Measurements from ENCODE around the gene PRXL2B. TPM values are rescaled to one million over a fixed set of nuclear protein-coding genes. Genes with fewer than 3 reads are reported as not detected.
A peak's percentile ranks its signal among the peaks of the same experiment; 100 is the strongest.
"Not testable (repeated sequence)": the region's sequence is repeated elsewhere in the genome, so short reads cannot be mapped to it uniquely, and the experiment has no call there.

PRXL2B gene
- total and polyA plus RNA-seq, 3 experiments from 2014 or later = 23.2 to 45.5 (median 41.3) TPM

- no peaks in the 10 kb centered on the region for H3K9me3 Mint-ChIP-seq
- H3K27ac Mint-ChIP-seq = peak overlapping the region; percentile 96 to 100 (median 97)
- no peaks in the 10 kb centered on the region for H3K27me3 Mint-ChIP-seq
- Histone ChIP-seq H3K27me3 (ENCODE audit: insufficient read depth, low read length, poor library complexity, severe bottlenecking) (no peaks in the 10 kb centered on the region), H3K9me3 (ENCODE audit: low read length) (no peaks in the 10 kb centered on the region), H3K4me1 (ENCODE audit: insufficient read depth, low read length) (peaks cover 44% of the 10 kb centered on the region), H3K36me3 (ENCODE audit: insufficient read depth, low read length) (no peaks in the 10 kb centered on the region), H3K27ac (ENCODE audit: low read depth, low read length) (peak overlapping the region; percentile 92), H3K4me3 (ENCODE audit: low read length) (peak overlapping the region; percentile 96)
- peak overlapping the region; percentile 91 to 98 (median 94) for H3K4me3 Mint-ChIP-seq
- peak; percentile 76 to 92 (median 86) for DNase-seq
- POLR2A ChIA-PET = interaction anchor here (0.7 to 4.6 kb wide), 15 partner anchors 10 to 352 kb away, joined by 3 to 87 read pairs (median 7); partner anchors contain the start of genes FAAP20, MORN1, PANK4 and PEX10
- CTCF ChIA-PET = interaction anchor here (0.8 to 10.9 kb wide), 16 partner anchors 9 to 355 kb away, joined by 3 to 134 read pairs (median 6); partner anchors contain the start of genes FAAP20, HES5, MORN1 and PANK4
- peaks cover 0 to 2% (median 0%) of the 10 kb centered on the region in 3 donors for H3K36me3 Mint-ChIP-seq
- H3K4me1 Mint-ChIP-seq = peaks cover 13 to 47% (median 18%) of the 10 kb centered on the region in 3 donors
Observed at GRCh38 chr1:2546515-2547209, 39.9 kb upstream of the PRXL2B start.

DNA sequence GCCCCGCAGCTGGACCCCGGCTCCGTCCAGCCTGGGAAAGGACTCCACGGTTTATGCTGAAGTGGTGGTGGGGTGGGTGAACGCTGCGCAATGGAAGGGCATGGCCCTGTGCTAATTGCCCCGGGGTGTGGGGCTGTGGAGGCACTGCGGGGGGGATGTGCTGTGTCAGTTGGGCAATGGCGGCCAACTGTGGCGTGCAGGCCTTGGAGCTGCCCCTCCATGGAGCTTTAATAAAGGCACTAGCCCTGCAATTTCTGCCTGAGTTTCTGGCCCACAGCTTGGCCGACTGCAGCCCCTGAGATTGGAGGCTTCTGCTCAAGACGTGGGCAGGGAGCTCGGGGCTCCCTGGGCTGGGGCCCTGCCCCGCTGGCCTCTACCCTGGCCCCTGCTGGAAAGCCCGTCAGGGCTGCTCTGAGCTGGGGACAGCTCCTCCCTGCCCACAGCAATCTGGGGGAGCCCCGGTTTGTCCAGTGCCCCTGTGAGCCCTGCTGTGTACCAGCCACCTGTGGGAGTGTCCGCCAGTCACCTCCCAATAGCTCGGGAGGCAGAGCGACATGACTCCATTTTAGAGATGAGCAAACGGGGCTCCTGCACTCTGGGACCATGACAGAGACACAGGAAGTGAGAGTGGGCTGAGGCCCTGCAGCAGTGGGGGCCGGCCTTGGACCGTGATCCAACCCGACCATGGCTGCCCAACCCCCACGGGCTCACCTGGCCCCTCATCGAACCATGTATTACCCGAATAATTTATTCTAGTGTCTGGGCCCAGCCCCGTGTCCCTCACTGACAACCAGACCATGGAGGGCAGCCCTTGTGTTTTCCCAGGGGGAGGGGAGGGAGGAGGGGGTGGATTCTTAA, 39.1 kb upstream of the PRXL2B start:
- peaks cover 40% of the 10 kb centered on the region for H3K4me1 ChIP-seq (ENCODE audit: insufficient read depth, low read length)
- H3K27ac ChIP-seq (ENCODE audit: low read depth, low read length) = peak overlapping the region; percentile 92
- Mint-ChIP-seq H3K27me3 (no peaks in the 10 kb centered on the region), H3K9me3 (no peaks in the 10 kb centered on the region), H3K4me1 (peaks cover 13 to 44% (median 18%) of the 10 kb centered on the region in 3 donors), H3K36me3 (peaks cover 0 to 2% (median 0%) of the 10 kb centered on the region in 3 donors), H3K4me3 (peak overlapping the region; percentile 91 to 98 (median 94)), H3K27ac (peak overlapping the region; percentile 96 to 100 (median 97))
- peak; percentile 36 to 75 (median 51) for DNase-seq
- H3K4me3 ChIP-seq (ENCODE audit: low read length) = peak overlapping the region; percentile 96
- ChIA-PET CTCF (interaction anchor here (0.8 to 10.9 kb wide), 16 partner anchors 9 to 356 kb away, joined by 3 to 134 read pairs (median 5); partner anchors contain the start of genes FAAP20, HES5, MORN1 and PANK4), POLR2A (interaction anchor here (0.7 to 4.6 kb wide), 13 partner anchors 9 to 352 kb away, joined by 3 to 87 read pairs (median 6); partner anchors contain the start of genes FAAP20, MORN1, PANK4 and PEX10)
- H3K27me3 ChIP-seq (ENCODE audit: insufficient read depth, low read length, poor library complexity, severe bottlenecking) = no peaks in the 10 kb centered on the region
- no peaks in the 10 kb centered on the region for H3K9me3 ChIP-seq (ENCODE audit: low read length)
- no peaks in the 10 kb centered on the region for H3K36me3 ChIP-seq (ENCODE audit: insufficient read depth, low read length)

DNA sequence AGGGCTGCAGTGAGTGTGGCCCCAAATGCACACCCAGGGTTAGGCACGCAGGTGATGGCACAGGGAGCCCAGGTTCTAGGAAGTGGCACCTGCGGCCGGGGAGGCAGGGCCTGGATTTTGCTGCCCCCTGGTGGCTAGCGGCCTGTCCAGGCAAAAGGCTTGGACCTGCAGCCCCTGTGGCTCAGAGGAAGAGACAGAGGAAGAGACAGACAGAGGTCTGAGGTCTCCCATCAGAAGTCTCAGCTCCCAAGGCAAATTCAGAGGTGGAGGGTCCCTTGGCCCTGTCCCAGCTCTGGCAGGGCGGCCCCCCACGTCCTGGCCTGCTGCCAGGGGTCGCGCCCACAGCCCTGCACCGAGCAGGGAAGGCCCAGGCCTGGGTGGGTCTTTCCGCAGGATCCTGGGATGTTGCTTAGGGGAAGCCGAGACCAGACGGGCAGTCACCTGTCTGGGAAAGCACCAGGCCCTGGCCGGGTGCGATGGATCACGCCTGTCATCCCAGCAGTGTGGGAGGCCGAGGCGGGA, 38.4 kb upstream of the PRXL2B start:
- no peaks in the 10 kb centered on the region for H3K27me3 Mint-ChIP-seq
- Histone ChIP-seq H3K36me3 (ENCODE audit: insufficient read depth, low read length) (no peaks in the 10 kb centered on the region), H3K27me3 (ENCODE audit: insufficient read depth, low read length, poor library complexity, severe bottlenecking) (no peaks in the 10 kb centered on the region), H3K9me3 (ENCODE audit: low read length) (no peaks in the 10 kb centered on the region), H3K4me3 (ENCODE audit: low read length) (peak overlapping the region; percentile 96), H3K4me1 (ENCODE audit: insufficient read depth, low read length) (peaks cover 39% of the 10 kb centered on the region), H3K27ac (ENCODE audit: low read depth, low read length) (peak overlapping the region; percentile 92)
- H3K9me3 Mint-ChIP-seq = no peaks in the 10 kb centered on the region
- CTCF ChIA-PET = interaction anchor here (0.9 to 10.9 kb wide), 15 partner anchors 8 to 353 kb away, joined by 3 to 134 read pairs (median 5); partner anchors contain the start of genes FAAP20, HES5, MORN1 and PANK4
- H3K4me3 Mint-ChIP-seq = peak overlapping the region; percentile 91 to 98 (median 94)
- H3K36me3 Mint-ChIP-seq = peaks cover 0 to 2% (median 0%) of the 10 kb centered on the region in 3 donors
- H3K4me1 Mint-ChIP-seq = peaks cover 13 to 44% (median 18%) of the 10 kb centered on the region in 3 donors
- peak; percentile 75 to 88 (median 77) for DNase-seq
- POLR2A ChIA-PET = interaction anchor here (0.6 to 4.6 kb wide), 13 partner anchors 8 to 353 kb away, joined by 3 to 87 read pairs (median 7); partner anchors contain the start of genes FAAP20, MORN1, PANK4 and PEX10
- H3K27ac Mint-ChIP-seq = peak overlapping the region; percentile 96 to 100 (median 97)

DNA sequence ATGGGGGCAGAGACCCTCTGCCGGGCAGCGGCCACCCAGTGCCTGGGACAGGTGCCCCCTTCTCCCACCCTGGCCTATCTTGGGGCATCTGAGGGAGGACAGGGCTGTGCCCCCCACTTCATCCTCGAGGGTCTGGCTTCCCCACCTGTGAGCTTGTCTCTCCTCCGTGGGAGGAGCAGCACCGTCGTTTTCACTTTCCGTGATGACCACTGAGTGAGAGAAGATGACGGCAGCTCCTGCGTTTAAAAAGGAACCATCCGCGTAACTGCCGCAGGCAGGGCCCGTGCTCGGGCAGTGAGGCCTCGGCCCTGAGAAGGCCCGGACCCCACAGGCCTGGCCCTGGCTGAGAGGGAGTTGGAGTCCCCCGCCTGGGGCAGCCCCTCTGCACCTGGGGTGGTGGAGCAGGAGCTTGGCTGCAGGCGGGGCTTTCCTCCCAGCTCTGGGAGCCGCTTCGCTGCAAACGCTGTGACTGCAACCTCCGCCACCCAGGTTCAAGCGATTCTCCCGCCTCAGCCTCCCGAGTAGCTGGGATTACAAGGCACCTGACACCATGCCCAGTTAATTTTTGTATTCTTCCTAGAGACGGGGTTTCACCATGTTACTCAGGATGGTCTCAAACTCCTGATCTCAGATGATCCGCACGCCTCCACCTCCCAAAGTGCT, 37.1 kb upstream of the PRXL2B start:
- POLR2A ChIA-PET = interaction anchor here (4.2 to 4.6 kb wide), 3 partner anchors 24 to 137 kb away, joined by 18 to 87 read pairs (median 48); partner anchors contain the start of genes PANK4, PEX10 and PRXL2B
- H3K27ac Mint-ChIP-seq = peak overlapping the region; percentile 96 to 100 (median 97)

DNA sequence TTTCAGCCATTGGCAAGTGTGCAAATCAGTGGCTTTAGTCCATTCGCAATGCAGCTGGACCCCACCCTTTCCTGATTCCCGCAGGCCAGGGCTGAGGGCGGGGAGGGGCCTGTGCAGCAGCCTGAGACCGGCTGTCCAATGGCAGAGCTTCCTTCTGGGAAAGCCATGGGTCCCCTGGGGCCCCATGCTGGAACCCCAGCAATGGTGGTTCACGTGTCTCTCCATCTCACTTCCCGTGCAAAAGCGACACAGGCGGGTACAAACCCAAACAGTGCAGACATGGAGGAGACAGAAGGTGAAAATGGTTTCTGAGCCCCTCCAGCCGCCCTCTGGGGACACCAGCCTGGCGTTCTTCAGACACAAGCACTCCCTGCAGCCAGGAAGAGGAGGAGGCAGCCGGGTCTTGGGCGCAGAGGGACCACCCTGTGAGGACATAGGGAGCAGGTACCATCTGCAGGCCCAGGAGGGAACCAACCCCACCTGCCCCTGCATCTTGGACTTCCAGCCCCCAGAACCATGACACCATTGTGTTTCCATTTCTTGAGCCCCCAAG, 36.2 kb upstream of the PRXL2B start:
- H3K36me3 ChIP-seq (ENCODE audit: insufficient read depth, low read length); DNase-seq; H3K36me3 Mint-ChIP-seq; H3K27me3 Mint-ChIP-seq; H3K9me3 ChIP-seq (ENCODE audit: low read length); H3K4me3 ChIP-seq (ENCODE audit: low read length); POLR2A ChIA-PET; H3K9me3 Mint-ChIP-seq; H3K27me3 ChIP-seq (ENCODE audit: insufficient read depth, low read length, poor library complexity, severe bottlenecking); H3K27ac ChIP-seq (ENCODE audit: low read depth, low read length); CTCF ChIA-PET: not testable (repeated sequence)
- peaks cover 36% of the 10 kb centered on the region for H3K4me1 ChIP-seq (ENCODE audit: insufficient read depth, low read length)
- peak overlapping the region in 7 of 8 donors; percentile 34 to 97 (median 69) for H3K27ac Mint-ChIP-seq
- H3K4me1 Mint-ChIP-seq = peaks cover 22 to 43% (median 25%) of the 10 kb centered on the region in 3 donors
- H3K4me3 Mint-ChIP-seq = peak overlapping the region in 1 of 7 donors; percentile 18

More for the DNA sequence above, 37.1 kb upstream of the PRXL2B start:
- DNase-seq; H3K27me3 ChIP-seq (ENCODE audit: insufficient read depth, low read length, poor library complexity, severe bottlenecking); H3K36me3 ChIP-seq (ENCODE audit: insufficient read depth, low read length); H3K36me3 Mint-ChIP-seq; H3K27me3 Mint-ChIP-seq; H3K9me3 Mint-ChIP-seq; H3K9me3 ChIP-seq (ENCODE audit: low read length): not testable (repeated sequence)
- peak overlapping the region; percentile 92 for H3K27ac ChIP-seq (ENCODE audit: low read depth, low read length)
- peaks cover 28% of the 10 kb centered on the region for H3K4me1 ChIP-seq (ENCODE audit: insufficient read depth, low read length)
- peak overlapping the region; percentile 68 for H3K4me3 ChIP-seq (ENCODE audit: low read length)
- peaks cover 14 to 42% (median 19%) of the 10 kb centered on the region in 3 donors for H3K4me1 Mint-ChIP-seq
- CTCF ChIA-PET = interaction anchor here (1.2 to 10.9 kb wide), 5 partner anchors 9 to 136 kb away, joined by 3 to 134 read pairs (median 27); partner anchors contain the start of genes HES5, PANK4, PEX10 and PRXL2B
- peak overlapping the region in 2 of 7 donors; percentile 92 to 97 for H3K4me3 Mint-ChIP-seq

GRCh38 chr1:2551544-2551943, 35.0 kb upstream of the PRXL2B start:
- H3K27me3 Mint-ChIP-seq; POLR2A ChIA-PET; H3K9me3 Mint-ChIP-seq; H3K36me3 Mint-ChIP-seq; H3K36me3 ChIP-seq (ENCODE audit: insufficient read depth, low read length); CTCF ChIA-PET; DNase-seq; H3K4me3 Mint-ChIP-seq; H3K27ac ChIP-seq (ENCODE audit: low read depth, low read length); H3K27me3 ChIP-seq (ENCODE audit: insufficient read depth, low read length, poor library complexity, severe bottlenecking); H3K4me3 ChIP-seq (ENCODE audit: low read length); H3K9me3 ChIP-seq (ENCODE audit: low read length): not testable (repeated sequence)
- H3K4me1 Mint-ChIP-seq = peaks cover 32 to 52% (median 33%) of the 10 kb centered on the region in 3 donors
- peaks cover 37% of the 10 kb centered on the region for H3K4me1 ChIP-seq (ENCODE audit: insufficient read depth, low read length)
- H3K27ac Mint-ChIP-seq = peak overlapping the region in 6 of 8 donors; percentile 6 to 97 (median 63)

DNA sequence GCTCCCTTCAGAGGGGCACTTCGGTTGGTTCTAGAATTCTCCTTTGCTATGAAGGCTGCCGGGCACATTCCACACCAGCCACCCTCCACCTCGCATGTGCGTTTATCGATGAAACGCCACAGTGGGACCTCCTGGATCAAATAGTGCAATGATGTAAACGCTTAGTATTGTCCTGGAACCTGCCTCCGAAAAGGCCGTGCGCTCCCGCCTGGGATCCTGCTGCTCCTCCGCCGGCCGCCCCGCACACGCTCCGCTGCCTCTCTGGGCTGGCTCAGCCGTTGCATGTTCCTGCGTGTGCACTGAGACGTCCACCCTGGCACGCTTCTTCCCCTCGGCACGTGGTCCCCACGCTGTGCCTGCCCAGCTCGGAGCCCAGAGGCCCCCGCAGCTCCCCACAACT, 34.4 kb upstream of the PRXL2B start:
- H3K36me3 Mint-ChIP-seq = peaks cover 0 to 11% (median 0%) of the 10 kb centered on the region in 3 donors
- Histone ChIP-seq H3K27ac (ENCODE audit: low read depth, low read length) (no peak overlapping the region), H3K4me3 (ENCODE audit: low read length) (no peak overlapping the region), H3K36me3 (ENCODE audit: insufficient read depth, low read length) (no peaks in the 10 kb centered on the region), H3K9me3 (ENCODE audit: low read length) (no peaks in the 10 kb centered on the region), H3K4me1 (ENCODE audit: insufficient read depth, low read length) (peaks cover 40% of the 10 kb centered on the region), H3K27me3 (ENCODE audit: insufficient read depth, low read length, poor library complexity, severe bottlenecking) (no peaks in the 10 kb centered on the region)
- peaks cover 33 to 50% (median 34%) of the 10 kb centered on the region in 3 donors for H3K4me1 Mint-ChIP-seq
- H3K9me3 Mint-ChIP-seq = no peaks in the 10 kb centered on the region
- H3K4me3 Mint-ChIP-seq = no peak overlapping the region
- H3K27ac Mint-ChIP-seq = peak overlapping the region in 2 of 8 donors; percentile 68 to 97
- ChIA-PET CTCF (no interaction called here), POLR2A (no interaction called here)
- DNase-seq = no peak
- H3K27me3 Mint-ChIP-seq = no peaks in the 10 kb centered on the region
